Astrocyte of the cerebellum (primary cell): Measurements from ENCODE around the gene UGP2.

ENCODE experiments used
- DNase-seq: peaks from one replicate; pipeline ENCODE4 v3.0.0-alpha.2; 2011; ENCODE audit warnings: low read depth
- H3K4me3 ChIP-seq: 2 replicates; pipeline ENCODE4 v1.5.1; 2011; ENCODE audit warnings: mild to moderate bottlenecking, low read depth, low read length, moderate library complexity
- in situ Hi-C: cut with HindIII; loops from 2 replicates; pipeline ENCODE4 v1.10.0; 2017; ENCODE audit warnings: low sequenced_read_pairs
- TF ChIP-seq, protein P1 (sequence below): IDR thresholded peaks from 2 replicates; pipeline ENCODE4 v1.5.1; 2012; ENCODE audit warnings: low read length, low read depth, moderate library complexity, mild to moderate bottlenecking; ENCODE audit errors: missing control alignments

The UGP2 gene

DNA sequence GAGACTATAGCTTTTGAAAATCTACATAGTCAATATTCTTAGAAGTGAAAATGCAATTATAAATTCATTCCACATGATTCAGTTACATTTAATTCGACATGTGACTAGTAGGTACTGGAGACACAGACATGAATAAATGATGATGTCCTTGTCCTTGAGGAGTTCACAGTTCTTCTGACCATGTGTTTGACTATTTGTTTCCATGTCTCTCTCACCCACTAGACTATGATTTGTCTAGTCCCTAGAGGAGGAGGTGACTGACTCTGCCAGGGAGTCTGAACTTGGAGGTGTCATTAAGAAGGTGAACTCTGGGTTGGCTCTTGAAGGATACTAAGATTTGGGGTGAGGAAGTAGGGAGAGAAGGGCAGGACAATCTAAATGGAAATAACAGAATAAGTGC is 20.7 kb upstream of the UGP2 start:
- no peak for DNase-seq
- in situ Hi-C loops, result no loop called here
- no peak overlapping the region for H3K4me3 ChIP-seq
- TF ChIP-seq, protein P1, sequence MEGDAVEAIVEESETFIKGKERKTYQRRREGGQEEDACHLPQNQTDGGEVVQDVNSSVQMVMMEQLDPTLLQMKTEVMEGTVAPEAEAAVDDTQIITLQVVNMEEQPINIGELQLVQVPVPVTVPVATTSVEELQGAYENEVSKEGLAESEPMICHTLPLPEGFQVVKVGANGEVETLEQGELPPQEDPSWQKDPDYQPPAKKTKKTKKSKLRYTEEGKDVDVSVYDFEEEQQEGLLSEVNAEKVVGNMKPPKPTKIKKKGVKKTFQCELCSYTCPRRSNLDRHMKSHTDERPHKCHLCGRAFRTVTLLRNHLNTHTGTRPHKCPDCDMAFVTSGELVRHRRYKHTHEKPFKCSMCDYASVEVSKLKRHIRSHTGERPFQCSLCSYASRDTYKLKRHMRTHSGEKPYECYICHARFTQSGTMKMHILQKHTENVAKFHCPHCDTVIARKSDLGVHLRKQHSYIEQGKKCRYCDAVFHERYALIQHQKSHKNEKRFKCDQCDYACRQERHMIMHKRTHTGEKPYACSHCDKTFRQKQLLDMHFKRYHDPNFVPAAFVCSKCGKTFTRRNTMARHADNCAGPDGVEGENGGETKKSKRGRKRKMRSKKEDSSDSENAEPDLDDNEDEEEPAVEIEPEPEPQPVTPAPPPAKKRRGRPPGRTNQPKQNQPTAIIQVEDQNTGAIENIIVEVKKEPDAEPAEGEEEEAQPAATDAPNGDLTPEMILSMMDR, result no peak

DNA sequence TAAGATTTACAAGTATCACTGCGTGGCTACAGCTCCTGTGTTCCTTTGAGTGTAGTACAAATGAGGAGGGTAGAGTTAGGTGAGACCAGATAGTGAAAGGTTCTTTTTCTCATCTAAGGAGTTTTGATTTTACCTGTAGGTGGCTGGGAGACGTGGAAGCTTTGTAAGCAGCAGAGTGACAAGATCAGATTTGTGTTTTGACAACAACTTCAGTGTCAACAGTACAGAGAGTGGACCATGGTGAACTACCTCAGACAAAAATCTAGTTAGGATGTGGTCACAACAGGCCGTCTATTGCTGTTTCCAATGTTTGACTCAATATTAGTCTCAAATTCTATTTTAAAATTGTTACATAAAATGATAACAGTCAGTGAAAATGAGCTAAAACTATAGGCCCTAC is 20.3 kb upstream of the UGP2 start:
- TF ChIP-seq, protein P1, result no peak
- in situ Hi-C loops, result no loop called here
- no peak overlapping the region for H3K4me3 ChIP-seq
- no peak for DNase-seq

- TF ChIP-seq, protein P1, result no peak
- in situ Hi-C loops, result no loop called here
- no peak for DNase-seq
- H3K4me3 ChIP-seq, result no peak overlapping the region
These were observed 19.2 kb upstream of the UGP2 start for GRCh38 chr2:63822478-63822877.

DNA sequence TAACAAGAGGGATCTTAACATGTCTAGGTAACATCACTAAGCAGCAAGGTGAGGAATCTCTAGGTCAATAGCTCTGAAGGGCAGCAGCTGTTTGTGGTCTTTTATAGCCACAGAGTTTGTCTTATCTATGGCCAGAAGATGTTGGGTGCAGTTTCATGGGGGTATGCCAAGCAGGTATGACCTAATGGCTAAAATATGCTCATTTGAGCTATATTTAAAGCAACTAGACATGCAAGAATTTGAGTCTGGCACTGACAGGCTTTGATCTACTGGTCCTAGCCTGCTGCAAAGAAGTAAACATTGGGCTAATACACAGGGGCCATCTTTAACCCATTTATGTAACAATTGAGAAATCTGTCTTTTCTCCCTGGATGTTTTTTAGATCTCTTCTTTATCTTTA is 13.9 kb upstream of the UGP2 start:
- in situ Hi-C loops, result no loop called here
- peak; percentile 88 for DNase-seq
- TF ChIP-seq, protein P1, result no peak

DNA sequence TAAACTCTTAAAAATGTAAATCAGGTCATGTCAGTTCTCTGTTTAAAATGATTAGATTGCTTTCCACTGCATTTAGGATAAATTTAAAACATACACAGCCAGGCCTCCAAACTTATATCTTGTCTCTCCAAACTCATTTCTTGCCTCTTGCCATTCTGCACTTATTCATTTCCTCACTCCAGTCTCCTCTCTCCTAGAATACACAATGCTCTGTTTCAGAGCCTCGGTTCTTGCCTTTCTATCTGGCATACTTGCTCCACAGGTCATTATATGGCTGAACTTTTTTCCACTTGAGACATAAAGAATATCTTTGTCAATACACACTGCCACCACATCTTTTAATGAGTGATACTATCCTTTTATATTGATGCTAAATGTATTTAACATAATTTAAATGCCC is 10.5 kb upstream of the UGP2 start:
- TF ChIP-seq, protein P1, result no peak
- no peak overlapping the region for H3K4me3 ChIP-seq
- DNase-seq, result no peak
- in situ Hi-C loops, result no loop called here

More for the DNA sequence above, 13.9 kb upstream of the UGP2 start:
- H3K4me3 ChIP-seq, result no peak overlapping the region

GRCh38 chr2:63834401-63834800 is 7.3 kb upstream of the UGP2 start:
- no peak for DNase-seq
- TF ChIP-seq, protein P1, result no peak
- no peak overlapping the region for H3K4me3 ChIP-seq
- in situ Hi-C loops, result no loop called here
